GM21619 (cell line): ENCODE measurements around the gene GGA1.
A peak's percentile ranks its signal among the peaks of the same experiment; 100 is the strongest.

Experiments
- ATAC-seq: cut with Tn5 transposase; IDR thresholded peaks from one replicate; pipeline ENCODE4 v1.9.1; 2021; ENCODE audit not compliant: unreplicated experiment

Gene GGA1

GRCh38 chr22:37630839-37631435 is 22.3 kb downstream of the GGA1 start:
- no peak for ATAC-seq

DNA sequence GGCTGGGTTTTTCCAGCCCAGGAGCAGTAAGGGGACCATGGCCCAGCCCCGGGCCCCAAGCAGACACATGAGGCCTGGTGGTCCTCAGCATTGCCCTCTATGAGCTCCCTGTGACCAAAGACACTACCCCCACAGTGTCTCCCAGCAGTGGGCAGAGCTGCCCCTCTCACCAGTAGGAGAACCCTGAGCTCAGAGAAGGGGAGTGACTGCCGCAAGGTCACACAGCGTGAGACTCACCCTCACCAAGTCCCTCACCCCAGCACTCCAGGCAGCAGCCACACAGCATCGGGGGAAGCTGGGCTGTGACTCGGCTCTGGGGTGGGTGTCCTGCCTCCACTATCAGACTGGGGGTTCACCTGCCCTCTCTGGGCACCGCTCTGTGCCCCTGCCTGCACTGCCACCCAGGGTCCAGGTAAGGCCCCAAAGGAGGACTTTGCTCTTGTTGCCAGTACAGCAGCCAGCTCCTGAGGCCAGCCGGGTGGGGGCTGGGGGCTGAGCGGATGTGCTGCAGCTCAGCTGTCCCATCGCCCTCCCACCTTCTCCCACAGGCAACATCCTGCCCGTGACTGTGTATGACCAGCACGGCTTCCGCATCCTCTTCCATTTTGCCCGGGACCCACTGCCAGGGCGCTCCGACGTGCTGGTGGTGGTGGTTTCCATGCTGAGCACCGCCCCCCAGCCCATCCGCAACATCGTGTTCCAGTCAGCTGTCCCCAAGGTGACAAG is 23.0 kb downstream of the GGA1 start:
- no peak for ATAC-seq

GRCh38 chr22:37632174-37633088 is 23.8 kb downstream of the GGA1 start:
- no peak for ATAC-seq

GRCh38 chr22:37633089-37633624 is 24.5 kb downstream of the GGA1 start:
- peak; percentile 49 for ATAC-seq

DNA sequence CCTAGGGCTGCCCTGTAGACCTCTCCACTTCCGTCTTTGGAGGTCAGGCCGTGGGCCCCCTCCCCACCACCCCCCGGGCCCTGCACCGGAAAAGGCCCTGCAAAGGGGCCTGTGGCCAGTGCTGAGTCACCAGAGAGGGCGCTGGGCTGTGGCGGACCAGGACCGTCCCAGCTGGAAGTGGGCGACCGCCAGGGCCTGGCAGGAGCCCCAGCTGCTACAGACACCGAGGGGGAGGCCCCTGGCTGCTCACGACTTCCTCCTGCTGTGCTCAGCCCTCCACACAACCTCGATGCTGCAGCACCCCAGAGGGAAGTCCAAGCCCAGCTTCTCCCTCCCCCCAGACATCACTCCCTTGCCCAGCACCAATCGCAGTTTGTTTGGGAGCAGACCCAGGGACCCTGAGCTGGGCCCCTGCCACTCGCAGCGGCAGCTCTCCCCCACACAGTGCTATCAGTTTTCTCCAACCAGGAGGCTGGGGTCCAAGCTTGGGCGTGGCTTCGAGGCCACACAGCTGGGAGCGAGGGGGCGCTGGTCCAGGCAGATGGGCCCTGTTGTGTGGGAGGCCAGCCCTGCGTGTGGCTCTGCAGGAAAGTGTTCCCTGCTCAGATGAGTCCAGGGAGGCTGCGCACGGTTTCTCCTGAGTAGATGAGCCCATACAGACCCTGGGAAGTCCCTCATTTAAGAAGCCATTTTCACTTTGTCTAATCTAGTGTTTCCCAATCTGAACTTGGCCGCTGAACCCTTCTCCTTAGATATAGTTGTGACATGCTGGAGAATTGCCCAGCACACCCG is 25.2 kb downstream of the GGA1 start:
- ATAC-seq, result peak; percentile 44

GRCh38 chr22:37634417-37634924 is 25.8 kb downstream of the GGA1 start:
- ATAC-seq, result no peak

GRCh38 chr22:37635157-37635556 is 26.5 kb downstream of the GGA1 start:
- no peak for ATAC-seq

DNA sequence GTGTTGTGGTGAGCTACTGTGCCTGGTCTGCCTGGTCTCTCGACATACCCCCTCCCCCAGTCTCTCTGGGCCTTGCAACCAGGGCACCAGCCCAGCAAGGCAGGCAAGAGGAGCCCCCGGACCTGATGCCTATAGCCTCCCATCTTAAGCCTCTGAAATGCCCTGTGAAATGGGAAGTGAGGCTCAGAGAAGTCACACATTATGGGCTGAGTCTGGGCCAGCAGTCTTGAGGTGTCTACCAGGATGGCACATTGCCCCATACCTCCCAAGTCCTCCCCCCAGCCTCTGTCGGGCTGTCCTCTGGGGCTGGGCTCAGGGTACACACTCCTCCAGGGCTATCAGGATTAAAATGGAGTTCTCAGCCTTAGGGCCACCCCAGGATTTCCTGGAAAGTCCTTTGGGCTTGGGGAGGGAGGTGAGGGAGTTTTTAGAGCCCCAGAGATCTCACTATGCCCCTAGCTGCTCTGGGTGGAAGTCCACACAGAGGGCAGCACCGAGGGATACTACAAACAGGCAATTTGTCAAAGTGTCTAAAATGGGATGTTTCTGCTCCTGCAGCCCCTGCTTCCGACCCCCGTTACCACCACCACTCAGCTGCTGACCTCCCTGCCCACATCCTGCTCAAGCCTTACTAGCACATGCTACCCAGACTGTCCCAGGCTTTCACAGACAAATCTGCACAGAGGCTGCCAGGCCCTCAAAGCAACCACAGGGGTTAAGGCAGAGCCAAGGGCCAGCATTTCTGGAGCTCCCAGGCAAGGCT is 27.7 kb downstream of the GGA1 start:
- no peak for ATAC-seq

- no peak for ATAC-seq
Measured at GRCh38 chr22:37636949-37637273, 28.3 kb downstream of the GGA1 start.

- ATAC-seq, result no peak
Measured at GRCh38 chr22:37638391-37639069, 29.9 kb downstream of the GGA1 start.

DNA sequence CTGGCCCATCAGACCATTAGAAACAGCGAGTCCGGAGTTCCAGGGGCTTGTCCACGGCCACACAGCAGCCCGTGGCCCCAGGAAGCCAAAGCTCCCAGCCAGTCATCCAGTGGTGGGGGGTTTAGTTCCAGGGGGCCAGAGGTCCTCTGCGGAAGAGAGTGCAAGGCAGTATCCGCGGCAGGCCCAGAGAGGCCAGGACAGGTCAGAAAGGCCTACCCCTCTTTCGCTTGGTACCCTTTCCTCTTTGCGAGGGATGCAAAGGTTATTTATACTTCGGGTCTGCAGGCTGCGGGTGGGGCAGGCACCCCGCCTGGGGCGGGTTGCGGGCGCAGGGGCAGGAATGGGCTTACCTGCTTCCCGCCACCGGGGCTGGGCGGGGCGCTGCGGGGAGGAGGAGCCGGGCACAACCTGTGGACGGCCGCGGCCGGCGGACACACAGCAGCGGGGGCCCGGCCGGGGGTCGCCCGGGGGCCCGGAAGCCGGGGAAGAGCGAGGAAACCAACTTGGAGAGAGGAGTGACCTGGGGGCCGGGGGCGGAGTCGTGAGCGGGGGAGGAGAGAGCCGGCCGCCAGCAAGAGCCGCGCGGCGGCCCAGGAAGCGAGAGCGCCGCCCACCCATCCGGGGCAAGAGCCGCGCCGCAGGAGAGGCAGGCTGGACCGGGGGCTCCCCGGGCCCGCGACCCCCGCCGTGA is 30.6 kb downstream of the GGA1 start, which contains the start of gene SH3BP1:
Gene SH3BP1 (plus strand): TSS at position 600 of the 691 bp plus-strand sequence. CDS start 119 bp downstream, outside the sequence.
- no peak for ATAC-seq

- no peak for ATAC-seq
Measured at GRCh38 chr22:37639771-37640590, 31.3 kb downstream of the GGA1 start.

- ATAC-seq, result no peak
Measured at GRCh38 chr22:37640591-37641560, 32.2 kb downstream of the GGA1 start.

- ATAC-seq, result no peak
Measured at GRCh38 chr22:37641561-37641949, 32.9 kb downstream of the GGA1 start.

DNA sequence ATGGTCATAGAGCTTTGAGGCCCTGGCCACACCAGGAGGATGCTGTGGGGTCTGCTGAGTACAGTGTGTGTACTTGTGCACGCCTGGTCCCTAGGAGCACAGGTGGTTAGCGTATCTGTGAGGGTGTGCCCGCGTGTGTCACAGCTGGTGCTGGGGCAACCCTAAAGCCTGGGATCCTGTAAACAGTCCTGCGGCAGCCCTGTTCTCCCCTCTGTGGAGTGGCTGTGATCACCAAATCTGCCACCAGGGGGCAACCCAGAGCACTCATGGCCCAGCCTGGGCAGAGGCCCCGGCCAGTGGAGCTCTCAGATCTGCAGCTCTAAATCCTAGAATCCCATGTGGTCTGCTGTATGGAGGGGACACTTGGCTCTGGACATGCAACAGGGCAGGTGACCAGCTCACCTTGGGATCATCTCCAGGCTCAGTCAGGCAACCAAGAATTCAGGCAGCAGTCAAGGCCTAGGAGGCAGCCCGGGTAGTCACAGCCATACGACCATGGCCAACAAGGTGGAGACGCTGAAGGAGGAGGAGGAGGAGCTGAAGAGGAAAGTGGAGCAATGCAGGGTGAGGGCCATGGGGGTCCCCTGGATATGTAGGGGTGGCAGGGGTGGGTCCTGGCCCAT is 34.7 kb downstream of the GGA1 start:
- no peak for ATAC-seq

- ATAC-seq, result no peak
Measured at GRCh38 chr22:37647317-37647716, 38.7 kb downstream of the GGA1 start.
